GM19035 (cell line): ENCODE measurements around the gene ABT1.
A peak's percentile ranks its signal among the peaks of the same experiment; 100 is the strongest.

Experiments
- ATAC-seq: cut with Tn5 transposase; IDR thresholded peaks from one replicate; pipeline ENCODE4 v1.9.1; 2021; ENCODE audit not compliant: unreplicated experiment

ABT1 gene

DNA sequence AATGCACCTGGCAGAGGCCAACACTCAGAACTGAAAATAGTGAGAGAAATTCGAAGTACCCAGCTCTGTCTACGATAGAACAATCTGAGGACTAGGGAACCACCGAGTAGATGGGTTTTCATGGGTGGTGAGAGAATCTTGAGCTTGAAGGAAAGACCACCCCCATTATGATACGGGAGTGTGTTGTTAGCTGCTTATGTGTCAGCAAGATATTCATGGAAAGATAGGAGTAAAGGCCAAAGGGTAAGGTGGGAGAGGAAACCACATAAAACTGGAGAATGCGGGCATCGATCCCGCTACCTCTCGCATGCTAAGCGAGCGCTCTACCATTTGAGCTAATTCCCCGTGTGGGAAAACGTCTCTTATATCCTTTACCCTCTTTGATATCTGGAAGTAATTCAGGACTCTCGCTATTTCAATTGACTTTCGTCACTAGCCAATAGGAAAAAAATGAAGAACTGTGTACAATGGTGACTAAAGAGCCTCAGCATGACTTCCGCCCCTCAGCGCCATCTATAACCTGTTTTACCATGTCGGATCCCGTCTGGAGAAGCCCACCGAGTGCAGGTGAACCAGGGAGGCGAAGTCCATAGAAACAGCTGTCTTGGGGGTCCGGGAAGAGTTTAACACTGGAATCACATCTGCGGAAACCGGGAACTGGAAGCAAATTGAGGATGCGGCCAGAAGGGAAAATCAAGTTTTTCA, 25.0 kb upstream of the ABT1 start:
- ATAC-seq, result no peak

DNA sequence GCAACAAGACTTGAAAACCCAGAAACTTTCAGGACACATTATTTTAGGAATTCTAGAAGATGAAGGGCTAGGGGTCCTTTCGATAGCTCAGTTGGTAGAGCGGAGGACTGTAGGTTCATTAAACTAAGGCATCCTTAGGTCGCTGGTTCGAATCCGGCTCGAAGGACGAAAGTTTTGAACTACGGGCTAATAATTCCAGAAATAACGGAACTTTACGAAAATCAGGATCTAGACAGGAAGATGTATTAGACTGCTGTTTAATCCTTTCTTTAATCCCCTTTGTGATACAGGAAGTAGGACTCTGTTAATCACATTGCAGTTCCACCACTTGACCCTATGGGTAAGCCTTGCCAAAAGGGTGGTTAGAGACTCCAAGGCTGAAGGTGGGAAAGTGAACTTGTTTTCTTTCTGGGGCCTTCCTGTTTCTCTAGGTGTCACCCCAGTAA, 21.2 kb upstream of the ABT1 start:
- no peak for ATAC-seq

DNA sequence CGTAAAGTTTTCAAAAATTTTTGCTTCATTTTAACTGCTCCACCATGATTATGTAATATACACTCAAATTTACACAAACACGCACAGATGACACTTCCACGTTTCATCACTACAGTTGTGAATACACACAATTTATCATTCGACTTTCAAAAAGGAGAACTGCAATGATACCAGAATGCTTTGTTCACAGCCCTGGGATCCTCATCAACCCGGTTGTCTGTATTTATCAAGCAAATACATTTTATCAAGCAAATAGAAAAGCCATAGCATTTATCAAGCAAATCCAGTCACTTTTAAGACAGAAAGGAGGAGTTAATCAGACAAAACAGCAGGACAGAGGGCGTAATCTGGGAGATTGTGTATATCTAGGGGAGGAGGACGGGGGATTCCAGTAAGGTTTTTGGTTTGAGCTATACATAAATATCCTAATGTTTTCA, 20.3 kb upstream of the ABT1 start:
- no peak for ATAC-seq

DNA sequence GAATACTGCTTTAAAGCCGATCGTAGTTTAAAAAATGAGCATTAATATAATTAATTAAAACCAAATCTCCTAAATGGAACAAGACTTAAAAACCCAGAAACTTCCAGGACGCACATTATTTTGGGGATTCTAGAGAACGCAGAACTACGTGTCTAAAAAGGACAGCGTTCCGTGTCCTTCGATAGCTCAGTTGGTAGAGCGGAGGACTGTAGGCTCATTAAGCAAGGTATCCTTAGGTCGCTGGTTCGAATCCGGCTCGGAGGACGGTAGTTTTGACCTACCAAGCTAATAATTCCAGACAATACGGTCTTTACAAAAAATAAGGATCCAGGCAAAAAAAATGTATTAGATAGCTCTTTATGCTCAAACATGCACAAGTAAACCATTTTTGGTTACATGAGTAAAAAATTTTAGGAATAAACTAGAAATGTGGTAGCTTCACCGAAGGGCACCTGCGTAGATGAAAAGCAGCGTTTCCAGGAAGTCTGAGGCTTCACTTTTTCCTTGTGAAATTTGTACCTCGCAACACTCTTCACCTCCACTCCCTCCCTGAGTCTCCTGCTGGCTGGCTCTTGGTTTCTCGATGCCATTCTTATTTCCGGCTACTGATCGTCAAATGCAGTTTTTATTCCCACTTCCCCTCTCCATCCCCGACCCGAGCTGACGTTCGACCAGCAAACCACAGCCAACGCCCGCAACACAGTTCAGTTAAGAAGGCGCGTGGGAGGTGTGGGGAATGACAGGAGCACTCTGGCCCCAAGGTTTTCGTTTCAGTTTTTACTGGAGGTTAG, 19.6 kb upstream of the ABT1 start:
- ATAC-seq, result no peak

DNA sequence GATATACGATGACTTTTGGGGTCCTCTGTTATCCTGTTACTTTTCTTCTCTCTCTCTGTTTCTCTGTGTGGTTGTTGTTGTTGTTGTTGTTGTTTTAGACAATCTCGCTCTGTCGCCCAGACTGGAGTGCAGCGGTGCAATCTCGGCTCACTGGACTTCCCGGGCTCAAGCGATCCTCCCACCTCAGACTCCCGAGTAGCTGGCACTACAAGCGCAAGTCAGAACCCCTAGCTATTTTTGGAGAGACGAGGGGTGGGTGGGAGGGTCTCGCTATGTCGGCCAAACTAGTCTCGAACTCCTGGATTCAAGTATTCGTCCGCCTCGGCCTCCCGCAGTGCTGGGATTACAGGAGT, 19.1 kb upstream of the ABT1 start:
- ATAC-seq, result no peak

DNA sequence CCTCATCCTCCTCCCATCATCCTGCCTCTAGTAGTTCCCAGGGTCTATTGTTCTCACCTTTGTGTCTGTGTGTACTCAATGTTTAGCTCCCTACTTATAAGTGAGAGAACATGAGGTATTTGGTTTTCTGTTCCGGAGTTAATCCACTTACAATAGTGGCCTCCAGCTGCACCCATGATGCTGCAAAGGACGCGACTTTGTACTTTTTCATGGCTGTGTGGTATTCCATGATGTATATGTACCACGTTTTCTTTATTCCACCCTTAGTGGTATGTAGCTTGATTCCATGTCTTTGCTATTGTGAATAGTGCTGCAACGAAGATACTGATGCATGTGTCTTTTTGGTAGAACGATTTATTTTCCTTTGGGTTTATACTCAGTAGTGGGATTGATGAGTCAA, 18.5 kb upstream of the ABT1 start:
- no peak for ATAC-seq

DNA sequence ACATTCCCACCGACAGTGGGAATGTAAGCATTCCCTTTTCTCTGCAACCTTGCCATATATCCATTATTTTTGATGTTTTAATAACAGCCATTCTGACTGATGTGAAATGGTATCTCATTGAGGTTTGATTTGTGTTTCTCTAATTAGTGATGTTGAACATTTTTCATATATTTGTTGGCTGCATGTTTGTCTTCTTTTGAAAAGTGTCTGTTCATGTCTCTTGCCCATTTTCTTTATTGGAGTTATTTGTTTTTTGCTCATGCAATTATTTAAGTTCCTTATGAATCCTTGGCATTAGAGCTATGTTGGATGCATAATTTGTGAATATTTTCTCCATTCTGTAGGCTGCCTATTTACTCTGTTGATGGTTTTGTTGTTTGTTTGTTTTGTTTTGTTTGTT, 18.0 kb upstream of the ABT1 start:
- ATAC-seq, result no peak

DNA sequence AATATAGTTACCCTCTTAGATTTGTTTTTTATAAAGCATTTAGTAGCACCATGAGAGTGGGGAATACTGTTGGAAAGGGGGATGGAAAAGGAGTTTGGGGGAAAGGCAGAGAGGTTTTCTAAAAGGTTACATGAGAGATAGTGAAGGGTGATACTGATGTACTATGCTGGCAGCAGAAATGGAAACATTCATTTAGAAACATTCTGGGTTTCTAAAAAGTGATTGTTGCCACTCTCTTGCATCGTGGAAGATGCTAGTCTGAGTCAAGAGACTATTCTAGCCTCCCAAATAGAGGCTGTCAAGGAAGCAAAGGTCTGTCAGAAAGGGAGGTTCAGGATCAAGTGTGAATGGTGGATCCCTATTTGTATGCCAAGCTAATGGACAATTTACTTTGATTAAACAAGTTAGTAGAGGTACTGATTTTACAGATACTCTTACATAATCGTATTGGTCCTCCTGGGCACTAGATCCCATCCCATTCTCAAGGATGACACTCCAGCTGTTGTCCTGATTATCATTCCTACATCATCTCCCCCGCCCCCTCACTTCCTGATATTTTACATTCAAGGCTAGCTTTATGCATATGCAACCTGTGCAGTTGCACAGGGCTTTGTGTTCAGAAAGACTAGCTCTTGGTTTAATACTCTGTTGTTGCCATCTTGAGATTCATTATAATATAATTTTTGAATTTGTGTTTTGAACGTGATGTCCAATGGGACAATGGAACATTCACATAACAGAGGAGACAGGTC, 15.4 kb upstream of the ABT1 start:
- no peak for ATAC-seq

DNA sequence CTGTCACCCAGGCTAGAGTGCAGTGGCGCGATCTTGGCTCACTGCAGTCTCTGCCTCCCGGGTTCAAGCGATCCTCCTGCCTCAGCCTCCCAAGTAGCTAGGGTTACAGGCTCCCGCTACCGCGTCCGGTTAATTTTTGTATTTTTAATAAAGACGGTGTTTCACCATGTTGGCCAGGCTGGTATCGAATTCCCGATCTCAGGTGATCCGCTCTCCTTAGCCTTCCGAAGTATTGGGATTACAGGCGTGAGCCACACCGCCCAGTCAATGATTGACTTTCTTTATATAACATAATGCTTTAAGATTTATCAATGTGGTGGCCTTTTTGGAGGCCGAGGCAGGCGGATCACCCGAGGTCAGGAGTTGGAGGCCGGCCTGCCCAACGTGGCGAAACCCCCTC, 7.8 kb upstream of the ABT1 start:
- no peak for ATAC-seq

DNA sequence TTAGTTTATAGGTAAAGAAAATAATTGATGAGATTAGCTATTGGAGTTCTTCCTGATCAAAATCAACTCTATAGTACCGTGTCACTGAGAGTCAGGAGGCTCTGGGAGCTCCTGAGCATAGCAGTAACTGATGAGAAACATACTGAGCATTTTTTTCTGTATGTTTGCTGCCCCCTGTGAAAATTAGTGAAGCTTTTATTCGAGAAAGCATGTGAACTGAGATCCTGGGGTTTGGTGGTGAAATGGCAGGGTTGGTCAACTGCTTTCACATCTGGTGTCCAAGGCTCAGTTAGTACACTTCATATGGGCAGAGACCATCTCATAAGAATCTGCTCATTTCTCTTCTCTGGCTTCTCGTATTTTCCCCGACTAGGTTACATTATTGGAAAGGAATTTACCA, 4.1 kb upstream of the ABT1 start:
- ATAC-seq, result no peak

DNA sequence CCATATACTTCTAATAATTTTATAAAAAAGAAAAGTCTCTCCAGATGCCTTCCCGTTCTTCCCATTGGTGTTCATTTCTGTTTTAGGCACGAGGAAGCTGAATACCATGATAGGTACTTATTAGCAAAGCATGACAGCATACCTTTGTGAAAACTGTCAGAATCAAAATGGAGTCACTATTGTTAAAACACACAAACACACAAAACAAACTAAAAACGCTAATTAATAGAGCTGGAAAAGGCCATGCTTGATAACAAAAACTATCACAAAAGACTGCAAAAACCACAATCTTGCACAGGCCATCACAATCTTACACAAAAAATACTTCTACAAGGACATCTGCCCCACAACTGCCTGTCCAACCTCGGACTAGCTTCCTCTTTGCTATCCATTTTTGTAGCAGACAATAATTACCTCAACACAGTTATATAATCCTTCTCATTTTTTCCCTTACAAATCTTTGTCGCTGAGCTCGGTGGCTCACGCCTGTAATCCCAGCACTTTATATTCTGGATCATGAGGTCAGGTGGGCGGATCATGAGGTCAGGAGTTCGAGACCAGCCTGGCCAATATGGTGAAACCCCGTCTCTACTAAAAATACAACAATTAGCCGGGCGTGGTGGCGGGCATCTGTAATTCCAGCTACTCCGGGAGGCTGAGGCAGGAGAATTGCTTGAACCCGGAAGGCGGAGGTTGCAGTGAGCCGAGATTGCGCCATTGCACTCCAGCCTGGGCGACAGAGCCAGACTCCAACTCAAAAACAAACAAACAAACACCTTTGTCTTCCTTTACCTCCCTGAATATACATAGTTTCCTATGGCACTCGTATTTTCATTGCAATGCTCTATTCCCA, 3.2 kb upstream of the ABT1 start:
- ATAC-seq, result no peak

DNA sequence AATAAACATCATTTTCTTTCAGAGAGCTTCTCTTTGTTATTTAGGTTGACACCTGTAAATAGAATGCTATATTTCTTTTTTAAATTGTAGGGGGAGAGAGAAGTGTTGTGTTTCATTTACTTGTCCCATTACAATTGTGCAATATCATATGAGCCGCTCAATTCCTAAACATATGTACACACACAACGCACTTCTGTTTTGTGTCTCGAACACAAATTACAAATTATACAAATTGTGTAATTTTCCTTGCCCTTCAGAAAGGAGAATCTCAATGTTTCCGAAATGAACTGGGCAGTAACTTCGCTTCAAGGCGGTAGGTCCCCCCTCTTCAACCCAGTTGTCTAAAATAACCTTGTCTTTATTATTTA, 2.6 kb upstream of the ABT1 start:
- no peak for ATAC-seq

DNA sequence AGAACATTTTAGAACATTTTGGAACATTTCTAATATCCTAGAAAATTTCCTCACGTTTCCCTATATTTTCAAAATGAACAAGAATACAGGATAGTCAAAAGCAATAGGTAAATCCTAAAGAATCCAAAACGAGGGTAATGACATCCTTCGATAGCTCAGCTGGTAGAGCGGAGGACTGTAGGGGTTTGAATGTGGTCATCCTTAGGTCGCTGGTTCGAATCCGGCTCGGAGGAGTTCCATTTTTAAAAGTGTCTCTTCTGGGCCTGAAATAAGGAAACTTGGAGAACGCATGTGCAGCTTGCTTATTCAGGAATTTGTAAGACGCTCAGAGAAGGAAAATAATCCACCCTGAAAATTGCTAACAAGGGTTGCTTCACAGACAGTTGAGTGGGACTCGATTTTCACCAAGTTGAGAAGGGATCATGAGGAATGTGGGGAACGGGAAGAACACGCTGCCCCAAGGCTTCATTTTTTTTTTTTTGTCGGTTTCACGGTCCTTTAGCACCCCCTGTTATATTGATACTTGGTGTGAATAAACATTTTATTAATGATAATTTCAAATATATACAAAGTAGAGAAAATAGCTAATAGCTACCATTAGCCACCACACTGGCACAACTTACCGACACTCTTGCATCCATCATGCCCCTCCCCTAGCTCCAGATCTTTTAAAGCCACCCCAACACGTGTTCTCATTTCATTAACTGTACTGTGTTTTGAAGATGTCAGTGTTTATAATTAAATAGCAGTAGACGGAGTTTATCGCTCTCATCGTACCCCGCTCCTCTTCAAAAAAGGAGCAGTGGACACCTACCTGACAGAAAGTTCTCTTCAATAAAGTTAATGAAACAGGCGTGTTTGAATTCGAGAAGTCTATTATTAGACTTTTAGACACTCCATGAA, 1.8 kb upstream of the ABT1 start:
- no peak for ATAC-seq

DNA sequence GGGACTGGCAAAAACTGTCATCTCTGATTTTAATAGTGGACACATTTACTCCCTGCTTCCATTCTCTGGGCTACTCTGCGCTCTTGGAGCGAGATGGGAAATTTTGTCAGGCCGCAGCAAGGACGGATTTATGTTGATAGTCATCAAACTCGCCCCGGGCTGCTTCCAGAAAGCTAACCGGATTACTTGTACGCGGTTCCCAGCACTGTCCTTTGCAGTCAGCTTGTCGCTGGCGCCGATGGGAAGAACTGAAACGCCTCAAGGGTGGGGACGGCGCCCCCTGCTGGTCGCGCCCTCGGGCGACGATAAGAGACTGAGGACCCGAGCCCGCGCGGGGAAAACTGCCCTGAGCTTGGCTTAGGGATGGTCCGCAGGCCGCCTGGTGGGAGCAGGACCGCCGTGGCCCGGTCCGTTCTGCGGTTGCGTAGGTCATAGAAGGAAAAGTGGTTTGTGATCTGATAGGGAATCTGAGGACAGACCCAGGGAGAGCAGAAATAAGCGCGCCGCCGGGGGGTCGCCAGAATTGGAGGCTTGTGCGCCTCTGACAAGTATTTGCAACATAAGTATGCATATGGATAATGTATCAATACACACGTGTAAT, 984 bp upstream of the ABT1 start:
- peak; percentile 58 for ATAC-seq

DNA sequence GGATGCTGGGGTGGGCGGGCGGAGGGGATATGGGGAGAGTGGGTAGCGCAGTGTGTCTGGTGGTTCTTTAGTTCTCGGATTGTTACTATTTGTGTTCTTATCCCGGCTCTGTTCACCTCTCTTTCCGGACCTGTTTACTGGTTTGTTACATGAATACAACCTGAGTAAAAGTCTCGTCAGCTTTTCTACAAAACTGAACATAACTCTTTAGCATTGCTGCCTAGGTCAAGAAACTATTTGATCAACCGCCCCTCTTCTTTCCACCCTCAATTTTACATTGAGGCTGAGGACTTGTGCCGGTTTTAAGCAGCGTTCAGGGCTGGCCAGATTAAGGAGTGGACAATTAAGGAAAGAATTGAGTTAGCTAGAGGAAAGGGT, 625 bp downstream of the ABT1 start:
- ATAC-seq, result no peak

DNA sequence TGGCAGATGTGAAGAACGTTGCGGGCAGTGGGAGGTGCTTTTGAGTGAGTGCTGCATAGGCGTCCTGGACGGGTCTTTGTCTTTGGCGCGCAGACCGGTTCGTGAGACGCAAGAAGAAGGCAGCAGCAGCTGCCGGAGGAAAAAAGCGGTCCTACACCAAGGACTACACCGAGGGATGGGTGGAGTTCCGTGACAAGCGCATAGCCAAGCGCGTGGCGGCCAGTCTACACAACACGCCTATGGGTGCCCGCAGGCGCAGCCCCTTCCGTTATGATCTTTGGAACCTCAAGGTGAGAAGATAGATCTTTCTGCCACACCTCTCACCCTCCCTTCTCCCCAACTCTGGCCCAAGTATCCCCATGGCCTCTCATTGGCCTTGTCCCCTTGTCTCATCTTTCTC, 1.1 kb downstream of the ABT1 start:
- ATAC-seq, result no peak

DNA sequence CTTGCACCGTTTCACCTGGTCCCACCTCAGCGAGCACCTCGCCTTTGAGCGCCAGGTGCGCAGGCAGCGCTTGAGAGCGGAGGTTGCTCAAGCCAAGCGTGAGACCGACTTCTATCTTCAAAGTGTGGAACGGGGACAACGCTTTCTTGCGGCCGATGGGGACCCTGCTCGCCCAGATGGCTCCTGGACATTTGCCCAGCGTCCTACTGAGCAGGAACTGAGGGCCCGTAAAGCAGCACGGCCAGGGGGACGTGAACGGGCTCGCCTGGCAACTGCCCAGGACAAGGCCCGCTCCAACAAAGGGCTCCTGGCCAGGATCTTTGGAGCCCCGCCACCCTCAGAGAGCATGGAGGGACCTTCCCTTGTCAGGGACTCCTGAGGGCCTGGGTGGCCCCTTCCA, 1.5 kb downstream of the ABT1 start:
- ATAC-seq, result no peak

DNA sequence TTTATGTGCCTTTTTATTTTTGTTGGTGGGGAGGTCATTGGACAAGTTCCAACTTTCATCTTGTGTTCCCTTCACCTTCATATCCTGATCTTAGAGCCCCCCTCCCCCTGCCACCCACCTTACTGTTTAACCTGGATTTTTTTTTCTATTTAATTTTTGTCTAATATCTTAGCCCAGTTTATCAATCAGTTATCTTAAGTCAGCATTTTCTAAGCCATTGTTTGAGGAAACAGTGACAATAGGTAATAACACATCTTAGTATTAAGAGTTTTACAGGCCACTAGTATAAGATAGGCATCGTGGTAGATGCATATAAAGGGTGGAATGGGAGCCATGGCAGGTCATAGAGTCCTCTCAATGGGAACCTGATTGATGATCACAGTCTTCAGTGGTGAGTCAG, 2.4 kb downstream of the ABT1 start:
- ATAC-seq, result no peak

DNA sequence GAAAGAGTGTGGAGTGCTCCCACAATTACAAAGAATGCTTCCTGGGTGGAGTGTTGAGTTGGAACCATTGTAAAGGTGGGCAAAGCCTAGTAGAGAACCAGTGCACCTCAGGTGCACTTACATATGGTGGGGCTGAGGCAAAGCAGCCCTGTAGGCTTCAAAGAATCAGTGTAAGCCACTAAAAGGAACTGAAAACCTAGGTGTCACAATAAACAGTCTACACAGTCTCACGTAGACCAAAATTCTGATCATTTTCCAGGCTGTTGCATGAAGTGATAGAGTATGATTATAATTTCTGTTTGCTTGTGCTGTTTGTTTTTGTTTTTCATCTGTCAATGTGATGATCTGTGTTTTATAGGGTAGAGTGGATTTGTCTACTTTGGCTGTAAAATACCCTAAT, 2.8 kb downstream of the ABT1 start:
- ATAC-seq, result no peak

DNA sequence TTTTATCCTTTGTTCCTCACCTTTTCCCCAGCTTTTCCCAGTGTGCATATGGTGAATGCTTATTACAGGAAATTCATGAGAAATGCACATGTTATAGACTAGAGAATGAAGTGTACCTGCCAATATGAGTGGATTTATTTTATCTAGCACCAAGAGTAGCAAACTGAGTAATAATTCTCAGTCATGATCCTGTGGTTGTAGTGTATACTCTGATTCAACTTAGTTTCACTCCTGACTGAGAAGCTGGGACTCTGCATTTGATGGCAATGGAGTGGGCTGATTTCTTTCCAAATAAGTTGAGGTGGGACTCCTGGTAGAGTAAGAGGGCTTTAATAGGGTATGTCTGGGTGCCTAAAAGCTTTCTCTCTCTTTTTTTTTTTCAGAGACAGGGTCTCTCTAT, 4.0 kb downstream of the ABT1 start:
- no peak for ATAC-seq
